Islet precursor cell (in vitro differentiated cells): ENCODE results near the gene GSG1L.

Experiments
- DNase-seq: peaks from one replicate; pipeline ENCODE4 v3.0.0-alpha.2; 2018

The GSG1L gene

GRCh38 chr16:28090646-28091377, 27.3 kb upstream of the GSG1L start:
- DNase-seq = peak; percentile 96

DNA sequence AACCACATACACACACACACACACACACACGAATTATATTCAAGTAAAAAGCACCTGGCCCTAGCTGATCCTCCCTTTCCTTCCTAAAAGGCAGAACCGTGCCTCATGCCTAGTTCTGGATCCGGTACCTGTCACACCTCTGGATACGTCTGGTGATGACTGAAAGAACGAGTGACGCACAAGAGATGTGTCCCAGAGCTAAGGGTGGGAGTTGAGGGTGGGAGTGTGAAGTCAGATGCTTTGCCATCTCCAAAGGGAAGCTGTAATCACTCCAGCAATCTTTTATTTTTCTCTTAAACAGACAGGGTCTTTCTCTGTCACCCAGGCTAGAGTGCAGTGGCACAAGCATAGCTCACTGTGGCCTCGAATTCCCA, 26.5 kb upstream of the GSG1L start:
- no peak for DNase-seq

DNA sequence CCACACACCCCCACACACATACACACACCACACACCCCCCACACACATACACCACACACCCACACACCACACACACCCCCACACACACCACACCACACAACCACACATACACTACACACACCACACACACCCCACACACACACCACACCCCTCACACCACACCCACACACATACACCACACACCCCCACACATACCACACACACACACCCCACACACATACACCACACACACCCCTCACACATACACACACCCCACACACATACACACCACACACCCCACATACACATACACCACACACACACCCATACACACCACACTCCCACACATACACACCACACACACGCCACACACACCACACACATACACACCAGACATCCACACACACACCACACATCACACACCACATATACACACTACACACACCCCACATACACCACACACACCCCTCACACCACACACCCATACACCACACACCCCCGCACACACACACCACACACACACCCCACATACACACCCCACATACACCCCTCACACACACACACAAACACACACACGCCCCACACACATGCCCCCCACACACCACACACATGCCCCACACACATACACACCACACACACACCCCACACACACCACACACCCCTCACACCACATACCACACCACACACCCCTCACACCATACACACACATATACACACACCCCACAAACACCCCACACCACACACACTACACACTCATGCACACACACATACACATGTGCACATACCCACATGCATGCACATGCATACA, 25.9 kb upstream of the GSG1L start:
- DNase-seq = no peak

DNA sequence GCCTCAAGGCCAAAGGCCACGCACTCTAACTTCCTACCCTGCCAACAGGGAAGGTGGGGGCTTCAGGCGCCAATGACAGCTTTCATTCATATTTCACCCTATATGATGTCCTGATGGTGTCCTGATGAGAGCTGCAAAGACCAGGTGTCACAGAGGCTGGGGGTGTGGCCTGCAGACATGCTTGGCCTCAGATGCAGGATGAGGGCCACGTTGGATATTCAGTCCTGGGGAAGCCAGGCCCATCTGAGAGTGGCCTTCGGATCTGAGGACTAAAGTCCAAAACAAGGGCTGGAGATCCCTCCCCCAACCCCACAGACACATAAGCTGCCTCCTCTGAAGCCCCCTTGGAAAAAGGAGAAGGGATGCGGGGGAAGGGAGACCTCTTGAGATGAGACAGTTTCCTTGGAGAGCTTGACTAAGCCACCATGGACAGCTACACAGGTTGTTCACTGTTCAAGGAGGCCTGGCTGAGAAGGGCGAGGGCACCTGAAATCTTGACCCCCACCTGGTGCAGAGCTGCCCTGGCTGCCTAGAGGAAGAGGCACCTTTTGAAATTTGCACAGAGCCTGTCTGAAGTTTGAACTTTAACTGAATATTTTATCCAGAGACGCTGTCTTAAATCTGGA, 24.3 kb upstream of the GSG1L start:
- DNase-seq = no peak

GRCh38 chr16:28087140-28087660, 23.7 kb upstream of the GSG1L start:
- no peak for DNase-seq

DNA sequence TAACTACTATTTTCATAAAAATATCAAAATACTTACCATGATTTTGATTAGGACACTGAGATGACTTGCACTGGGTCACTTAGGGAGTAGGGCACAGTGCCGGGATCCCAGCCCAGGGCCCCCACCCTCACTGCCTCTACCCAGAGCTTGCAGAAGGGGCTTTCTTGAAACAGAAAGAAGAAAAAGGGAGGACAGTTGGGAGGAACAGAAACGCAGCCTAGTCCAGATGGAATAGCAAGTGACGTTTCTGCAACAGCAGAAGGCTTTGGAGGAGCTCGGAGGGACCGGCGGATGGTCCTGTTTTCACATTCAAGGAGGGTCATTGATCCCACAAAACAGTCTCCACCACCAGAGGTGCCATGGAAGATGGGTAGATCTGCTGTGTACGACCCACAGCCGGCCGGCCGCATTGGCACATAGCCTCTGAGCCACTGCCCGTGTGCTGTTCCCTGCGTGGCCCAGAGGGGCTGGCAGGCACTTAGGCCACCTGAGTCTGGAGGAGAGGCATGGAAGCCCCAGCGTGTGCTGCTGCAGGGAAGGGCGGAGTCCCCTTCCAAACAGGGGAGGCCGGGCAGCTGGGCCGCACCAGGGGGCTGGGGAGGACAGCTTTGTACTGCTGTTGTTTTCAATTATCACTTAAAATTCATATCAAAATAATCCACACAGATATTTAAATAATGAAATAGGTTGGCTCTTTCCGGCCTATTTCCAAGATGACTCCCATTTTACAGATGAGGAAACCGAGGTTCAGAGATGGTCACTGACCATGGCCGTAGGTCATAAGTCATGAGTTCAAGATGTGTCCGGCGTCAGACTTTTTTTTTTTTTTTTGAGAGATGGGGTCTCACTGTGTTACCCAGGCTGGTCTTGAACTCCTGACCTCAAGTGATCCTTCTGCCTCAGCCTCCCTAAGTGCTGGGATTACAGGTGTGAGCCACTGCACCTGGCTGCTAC, 22.9 kb upstream of the GSG1L start:
- no peak for DNase-seq

DNA sequence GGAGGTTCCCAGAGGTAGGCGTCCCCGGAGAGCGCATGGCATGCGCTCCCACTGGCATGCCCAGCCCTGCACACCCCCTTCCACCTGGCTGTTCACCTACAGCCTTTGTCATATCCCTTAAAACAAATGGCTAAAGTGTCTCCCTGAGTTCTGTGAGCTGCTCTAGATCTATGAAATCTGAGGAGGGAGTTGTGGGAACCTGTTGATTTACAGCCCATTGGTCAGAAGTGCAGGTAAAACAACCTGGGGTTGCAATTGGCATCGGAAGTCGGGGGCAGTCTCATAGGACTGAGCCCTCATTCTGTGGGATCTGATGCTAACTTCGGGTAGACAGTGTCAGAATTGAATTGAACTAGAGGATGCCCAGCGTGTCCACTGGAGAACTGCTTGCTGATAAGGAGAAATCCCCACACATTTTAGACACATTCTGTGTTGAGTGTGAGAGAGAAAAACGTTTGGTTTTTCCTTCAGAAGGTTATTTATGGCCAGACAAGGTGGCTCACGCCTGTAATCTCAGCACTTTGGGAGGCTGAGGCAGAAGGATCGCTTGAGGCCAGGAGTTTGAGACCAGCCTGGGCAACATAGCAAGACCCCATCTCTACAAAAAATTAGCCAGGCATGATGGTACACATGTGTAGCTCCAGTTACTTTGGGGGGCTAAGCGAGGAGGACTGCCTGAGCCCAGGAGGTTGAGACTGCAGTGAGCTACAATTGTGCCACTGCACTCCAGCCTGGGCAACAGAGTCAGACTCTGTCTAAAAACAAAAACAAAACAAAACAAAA, 22.1 kb upstream of the GSG1L start:
- no peak for DNase-seq

GRCh38 chr16:28084209-28084608, 20.7 kb upstream of the GSG1L start:
- no peak for DNase-seq

GRCh38 chr16:28082624-28083023, 19.1 kb upstream of the GSG1L start:
- peak; percentile 68 for DNase-seq

- no peak for DNase-seq
Measured at GRCh38 chr16:28081391-28081968, 18.0 kb upstream of the GSG1L start.

- no peak for DNase-seq
Measured at GRCh38 chr16:28078261-28078660, 14.7 kb upstream of the GSG1L start.

DNA sequence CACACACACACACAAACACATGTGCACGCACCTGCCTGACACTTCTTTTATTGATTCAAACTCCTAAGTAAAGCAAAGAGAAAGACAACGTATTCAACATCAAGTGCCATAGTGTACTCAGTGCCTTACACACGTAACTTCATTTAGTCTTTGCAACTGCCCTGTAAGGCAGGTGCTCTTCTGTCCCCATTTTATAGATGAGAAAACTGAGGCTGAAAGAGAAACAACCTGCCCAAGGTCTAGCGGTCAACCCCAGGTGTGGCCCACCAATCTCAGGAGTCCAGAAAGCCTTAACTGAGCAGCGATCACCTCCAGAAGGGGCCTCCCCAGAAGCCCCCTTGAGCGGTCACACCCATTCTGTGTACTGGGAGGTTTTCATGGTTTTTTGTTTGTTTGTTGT, 10.3 kb upstream of the GSG1L start:
- DNase-seq = no peak

DNA sequence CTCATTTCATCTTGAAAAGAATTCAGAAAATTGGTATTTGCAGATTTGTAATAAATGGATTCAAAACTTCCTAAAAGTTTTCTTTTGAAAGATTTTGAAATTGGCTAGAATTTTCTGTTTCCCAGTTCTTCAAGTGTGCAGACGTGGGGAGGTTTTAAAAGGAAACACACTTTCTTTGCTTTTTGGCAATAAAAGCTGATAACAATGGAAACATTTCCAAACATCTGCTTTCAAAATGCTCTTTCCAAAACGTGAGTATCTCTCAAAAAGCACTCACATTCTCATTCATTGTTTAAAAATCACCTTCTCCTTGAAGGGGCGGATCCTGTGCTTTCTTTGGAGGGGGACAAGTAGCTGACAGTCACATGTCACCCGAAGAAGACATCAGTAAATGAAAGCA, 8.6 kb upstream of the GSG1L start:
- DNase-seq = no peak

DNA sequence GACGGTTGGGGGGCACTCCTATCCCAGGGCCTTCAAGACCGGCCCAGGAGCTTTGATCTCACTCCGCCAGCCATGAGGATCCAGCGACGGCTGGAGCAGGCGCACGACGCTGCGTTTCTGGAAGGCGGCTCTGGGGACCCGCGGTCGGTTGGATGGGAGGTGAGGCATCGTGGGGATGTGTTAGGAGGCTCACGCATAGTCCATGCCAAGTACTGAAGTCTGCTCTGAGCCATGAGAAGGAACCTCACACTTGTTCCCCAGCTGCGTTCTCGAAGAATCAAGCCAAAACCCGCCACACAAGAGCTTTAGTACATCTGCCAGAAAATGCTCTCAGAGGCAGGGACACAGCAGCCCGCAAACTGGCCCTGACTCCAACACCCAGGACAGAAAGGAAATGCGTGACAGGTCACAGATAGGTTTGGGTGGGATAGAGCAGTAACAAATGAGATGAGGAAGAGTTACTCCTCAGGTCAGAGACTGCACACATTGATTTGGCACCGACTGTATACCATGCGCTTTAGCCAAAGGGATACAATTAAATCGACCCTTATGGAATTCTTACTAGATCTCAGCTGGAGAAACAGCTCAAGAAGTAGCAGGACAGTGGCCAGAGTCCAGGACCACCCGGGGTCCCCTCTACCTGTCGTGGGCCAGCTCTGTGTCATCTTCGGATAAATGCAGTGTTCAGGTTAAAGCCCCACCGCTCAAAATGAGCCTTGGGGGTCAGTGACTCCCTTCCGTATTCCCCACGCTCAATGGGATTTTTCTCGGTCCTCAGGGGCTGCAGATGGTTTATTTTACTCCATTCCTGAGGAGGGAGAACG, 6.7 kb upstream of the GSG1L start:
- no peak for DNase-seq

GRCh38 chr16:28068976-28069375, 5.5 kb upstream of the GSG1L start:
- no peak for DNase-seq

- no peak for DNase-seq
Measured at GRCh38 chr16:28067604-28068379, 4.3 kb upstream of the GSG1L start.

DNA sequence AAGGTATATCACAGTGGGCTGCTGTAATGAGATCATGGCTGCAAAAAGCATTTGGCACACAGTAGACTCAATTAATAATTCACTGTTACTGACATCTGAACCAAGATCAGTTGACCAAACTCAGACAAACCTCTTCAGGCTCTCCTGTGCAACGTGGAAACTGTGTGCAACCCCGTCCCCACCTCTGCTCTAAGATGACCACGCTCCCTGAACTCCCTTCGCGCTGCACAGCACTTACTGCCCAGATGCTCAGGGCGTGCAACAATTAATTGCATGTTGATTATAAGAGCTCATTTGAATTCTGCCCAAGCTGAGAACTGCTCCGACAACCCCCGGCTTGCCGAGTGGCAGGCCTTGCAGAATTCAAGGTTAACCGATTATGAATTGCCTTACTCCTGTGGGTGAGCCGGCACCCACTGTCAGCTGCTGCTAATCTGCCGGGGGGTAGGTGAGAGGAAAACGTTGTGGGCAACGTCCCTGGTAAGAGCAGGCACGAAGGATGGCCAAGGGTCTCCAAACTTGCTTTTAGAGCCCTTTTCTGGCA, 1.3 kb upstream of the GSG1L start:
- DNase-seq = no peak

DNA sequence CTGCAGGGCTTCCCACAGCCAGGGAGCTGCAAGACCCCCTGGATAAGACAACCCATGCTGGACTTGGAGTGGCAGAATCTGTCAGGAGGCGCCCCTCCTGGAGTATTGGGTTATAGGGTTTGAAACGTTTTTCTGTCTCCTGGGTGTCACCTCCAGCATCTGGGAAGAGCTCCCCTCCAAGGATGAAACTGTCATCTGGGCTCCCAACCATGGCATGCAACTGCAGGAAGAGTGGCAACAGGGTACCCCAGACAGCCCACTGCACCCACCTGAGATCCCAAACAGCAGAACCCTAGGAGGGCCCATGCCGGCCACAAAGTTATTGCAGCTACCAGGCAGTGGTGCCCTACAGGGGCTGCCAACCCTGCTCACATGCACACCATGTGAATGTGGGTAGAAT, 636 bp upstream of the GSG1L start:
- no peak for DNase-seq

DNA sequence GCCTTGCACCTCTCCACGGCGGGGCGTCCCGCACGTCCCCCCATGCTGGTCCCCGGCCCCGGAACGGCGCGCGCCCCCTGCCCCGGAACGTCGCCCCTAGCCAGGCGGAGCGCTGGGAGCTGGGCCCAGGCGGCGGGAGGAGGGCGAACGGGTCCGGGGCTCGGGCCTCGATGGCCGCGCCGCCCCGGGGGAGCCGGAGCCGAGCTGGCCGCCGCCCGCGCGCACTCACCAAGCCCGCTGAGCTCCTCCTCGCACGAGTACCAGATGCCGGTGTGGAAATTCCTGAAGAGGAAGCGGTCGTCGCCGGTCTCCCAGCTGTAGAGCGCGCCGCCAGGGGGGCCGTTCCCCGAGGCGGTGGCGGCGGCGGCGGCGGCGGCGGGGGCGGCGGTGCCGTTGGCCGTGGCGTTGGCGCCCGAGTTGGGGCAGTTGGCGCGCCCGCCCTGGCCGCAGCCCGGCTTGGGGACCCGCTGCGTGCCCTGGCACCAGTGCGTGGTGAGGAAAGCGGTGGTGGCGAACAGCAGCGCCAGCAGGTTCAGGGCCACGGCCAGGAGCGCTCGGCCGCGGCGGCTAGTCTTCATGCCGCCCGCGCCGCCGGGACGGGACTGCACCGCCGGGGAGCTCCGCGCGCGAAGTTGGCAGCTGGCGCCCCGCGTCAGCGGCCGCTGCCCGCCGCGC, 530 bp downstream of the GSG1L start:
- no peak for DNase-seq
